Measurements from ENCODE around the gene SLC39A5.
A peak's percentile ranks its signal among the peaks of the same experiment; 100 is the strongest.

The SLC39A5 gene

DNA sequence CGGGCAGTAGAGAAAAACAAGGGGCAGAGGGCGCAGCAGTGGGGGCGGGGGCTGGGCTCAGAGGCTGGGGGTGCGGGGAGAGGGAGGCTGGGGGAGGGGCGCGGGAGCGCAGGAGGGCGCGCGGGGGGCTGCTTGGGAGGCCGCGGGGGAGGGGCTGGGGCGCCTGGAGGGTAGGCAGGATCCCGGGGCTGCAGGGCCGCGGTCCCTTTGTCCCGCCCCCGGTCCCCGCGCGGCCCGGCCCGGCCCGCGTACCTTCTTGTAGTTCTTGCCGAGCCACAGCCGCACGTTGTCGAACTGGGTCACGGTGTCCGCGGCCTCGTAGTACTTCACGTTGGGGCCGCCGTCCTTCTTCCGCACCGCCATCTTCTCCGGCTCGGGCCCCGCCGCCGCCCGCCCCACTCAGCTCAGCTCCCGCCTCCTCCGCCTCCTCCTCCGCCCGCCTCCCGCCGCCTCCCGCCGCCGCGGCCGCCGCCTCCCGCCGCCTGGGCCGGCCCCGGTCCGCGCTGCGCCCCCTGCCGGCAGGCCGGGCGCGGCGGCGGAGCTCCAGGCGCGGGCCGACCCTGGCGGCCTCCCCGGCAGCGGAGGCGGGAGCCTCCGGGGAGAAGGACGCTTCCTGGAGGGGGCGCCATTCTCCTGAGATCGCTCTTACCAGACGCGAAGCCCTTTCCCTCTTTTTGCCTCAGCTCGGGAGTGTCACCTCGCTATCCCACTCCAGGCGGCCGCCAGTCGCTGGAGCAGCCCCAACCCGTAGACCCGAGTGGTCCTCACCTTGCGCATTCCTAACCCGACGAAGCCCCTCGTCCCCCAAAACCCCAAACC lies 40.5 kb upstream of the SLC39A5 start, which contains the start of gene SMARCC2:
SMARCC2 (minus strand) TSS at position 385 of the 819 bp plus-strand sequence; CDS start at position 363, 22 bp downstream.
- TF ChIP-seq, protein P1, sequence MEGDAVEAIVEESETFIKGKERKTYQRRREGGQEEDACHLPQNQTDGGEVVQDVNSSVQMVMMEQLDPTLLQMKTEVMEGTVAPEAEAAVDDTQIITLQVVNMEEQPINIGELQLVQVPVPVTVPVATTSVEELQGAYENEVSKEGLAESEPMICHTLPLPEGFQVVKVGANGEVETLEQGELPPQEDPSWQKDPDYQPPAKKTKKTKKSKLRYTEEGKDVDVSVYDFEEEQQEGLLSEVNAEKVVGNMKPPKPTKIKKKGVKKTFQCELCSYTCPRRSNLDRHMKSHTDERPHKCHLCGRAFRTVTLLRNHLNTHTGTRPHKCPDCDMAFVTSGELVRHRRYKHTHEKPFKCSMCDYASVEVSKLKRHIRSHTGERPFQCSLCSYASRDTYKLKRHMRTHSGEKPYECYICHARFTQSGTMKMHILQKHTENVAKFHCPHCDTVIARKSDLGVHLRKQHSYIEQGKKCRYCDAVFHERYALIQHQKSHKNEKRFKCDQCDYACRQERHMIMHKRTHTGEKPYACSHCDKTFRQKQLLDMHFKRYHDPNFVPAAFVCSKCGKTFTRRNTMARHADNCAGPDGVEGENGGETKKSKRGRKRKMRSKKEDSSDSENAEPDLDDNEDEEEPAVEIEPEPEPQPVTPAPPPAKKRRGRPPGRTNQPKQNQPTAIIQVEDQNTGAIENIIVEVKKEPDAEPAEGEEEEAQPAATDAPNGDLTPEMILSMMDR (IDR thresholded peaks at IDR 0.05; ENCODE audit: poor library complexity, severe bottlenecking): peak; percentile 99
- no peaks in the 10 kb centered on the region for H3K27me3 ChIP-seq (ENCODE audit: insufficient read depth, poor library complexity, severe bottlenecking)
- DNase-seq (ENCODE audit: low spot score) (peak; percentile 81), ATAC-seq (ENCODE audit: low read depth) (peak; percentile 72)
- H3K27ac ChIP-seq (ENCODE audit: poor library complexity, severe bottlenecking): peak within 1 kb of the TSS; percentile 80
- peaks cover 7% of the 10 kb centered on the region for H3K4me1 ChIP-seq (ENCODE audit: insufficient read depth, poor library complexity, severe bottlenecking)
- no peaks in the 10 kb centered on the region for H3K9me3 ChIP-seq (ENCODE audit: severe bottlenecking)
- peak within 1 kb of the TSS; percentile 81 for H3K4me3 ChIP-seq (ENCODE audit: severe bottlenecking)
- H3K36me3 ChIP-seq (ENCODE audit: low read depth): peaks cover 35% of the 10 kb centered on the region

DNA sequence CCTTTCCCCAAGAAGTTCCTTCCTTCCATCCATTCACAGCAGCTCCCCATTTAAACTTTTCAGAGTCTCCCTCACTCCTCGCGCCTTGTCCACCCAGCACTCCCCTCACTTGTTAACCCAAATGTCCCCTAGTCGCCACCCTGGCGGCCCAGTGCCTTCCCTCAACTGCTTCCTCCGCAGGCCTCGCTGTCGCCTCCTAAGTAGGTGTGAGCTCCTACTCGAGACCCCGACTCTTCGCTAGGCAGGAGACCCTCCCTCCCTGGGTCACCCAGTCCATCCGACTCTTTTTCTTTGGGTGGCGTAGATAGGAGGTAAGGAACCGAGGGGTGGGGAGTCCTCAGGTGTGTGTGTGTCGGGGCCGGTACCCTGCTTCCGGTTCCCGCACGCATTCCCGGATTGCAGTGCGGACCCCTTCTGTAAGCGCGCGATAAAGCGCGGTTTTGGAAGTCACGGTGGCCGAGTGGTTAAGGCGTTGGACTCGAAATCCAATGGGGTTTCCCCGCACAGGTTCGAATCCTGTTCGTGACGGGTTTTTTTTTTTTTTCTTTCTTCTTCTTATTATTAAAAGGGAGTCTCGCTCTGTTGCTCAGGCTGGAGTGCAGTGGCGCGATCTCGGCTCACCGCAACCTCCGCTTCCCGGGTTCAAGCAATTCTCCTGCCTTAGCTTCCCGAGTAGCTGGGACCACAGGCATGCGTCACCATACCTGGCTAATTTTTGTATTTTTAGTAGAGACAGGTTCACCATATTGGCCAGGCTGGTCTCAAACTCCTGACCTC lies 39.7 kb upstream of the SLC39A5 start:
- Histone ChIP-seq H3K27me3 (ENCODE audit: insufficient read depth, poor library complexity, severe bottlenecking) (no peaks in the 10 kb centered on the region), H3K9me3 (ENCODE audit: severe bottlenecking) (no peaks in the 10 kb centered on the region), H3K4me3 (ENCODE audit: severe bottlenecking) (peak overlapping the region; percentile 81), H3K36me3 (ENCODE audit: low read depth) (peaks cover 27% of the 10 kb centered on the region), H3K4me1 (ENCODE audit: insufficient read depth, poor library complexity, severe bottlenecking) (peaks cover 7% of the 10 kb centered on the region), H3K27ac (ENCODE audit: poor library complexity, severe bottlenecking) (peak overlapping the region; percentile 80)
- TF ChIP-seq, protein P1 (IDR thresholded peaks at IDR 0.05; ENCODE audit: poor library complexity, severe bottlenecking): no peak
- peak; percentile 74 for DNase-seq (ENCODE audit: low spot score)
- peak; percentile 62 for ATAC-seq (ENCODE audit: low read depth)

DNA sequence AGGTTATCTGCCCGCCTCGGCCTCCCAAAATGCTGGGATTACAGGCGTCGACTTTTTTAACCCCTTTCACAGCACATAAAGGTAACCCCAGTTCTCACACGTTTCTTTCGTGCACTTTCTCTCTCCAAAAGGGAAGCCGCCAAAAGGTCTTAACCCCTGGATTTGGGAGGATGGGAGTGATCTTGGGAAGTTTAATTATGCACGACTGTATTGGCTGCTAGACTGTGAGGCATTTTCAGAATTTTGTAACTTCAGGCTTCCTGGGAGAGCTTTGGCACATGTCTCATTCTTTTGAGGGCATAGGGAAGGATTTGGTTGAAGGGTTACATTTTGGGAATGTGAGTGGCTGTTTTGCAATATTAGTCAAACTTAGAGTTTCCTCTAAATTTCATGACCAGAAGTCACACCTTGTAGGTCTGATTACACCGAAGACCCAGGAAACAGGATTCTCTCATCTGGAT lies 39.1 kb upstream of the SLC39A5 start:
- Histone ChIP-seq H3K4me3 (ENCODE audit: severe bottlenecking) (peak overlapping the region; percentile 81), H3K9me3 (ENCODE audit: severe bottlenecking) (no peaks in the 10 kb centered on the region), H3K4me1 (ENCODE audit: insufficient read depth, poor library complexity, severe bottlenecking) (peaks cover 7% of the 10 kb centered on the region), H3K36me3 (ENCODE audit: low read depth) (peaks cover 20% of the 10 kb centered on the region), H3K27ac (ENCODE audit: poor library complexity, severe bottlenecking) (peak overlapping the region; percentile 80), H3K27me3 (ENCODE audit: insufficient read depth, poor library complexity, severe bottlenecking) (no peaks in the 10 kb centered on the region)
- TF ChIP-seq, protein P1 (IDR thresholded peaks at IDR 0.05; ENCODE audit: poor library complexity, severe bottlenecking): no peak
- ATAC-seq (ENCODE audit: low read depth) (no peak), DNase-seq (ENCODE audit: low spot score) (no peak)

DNA sequence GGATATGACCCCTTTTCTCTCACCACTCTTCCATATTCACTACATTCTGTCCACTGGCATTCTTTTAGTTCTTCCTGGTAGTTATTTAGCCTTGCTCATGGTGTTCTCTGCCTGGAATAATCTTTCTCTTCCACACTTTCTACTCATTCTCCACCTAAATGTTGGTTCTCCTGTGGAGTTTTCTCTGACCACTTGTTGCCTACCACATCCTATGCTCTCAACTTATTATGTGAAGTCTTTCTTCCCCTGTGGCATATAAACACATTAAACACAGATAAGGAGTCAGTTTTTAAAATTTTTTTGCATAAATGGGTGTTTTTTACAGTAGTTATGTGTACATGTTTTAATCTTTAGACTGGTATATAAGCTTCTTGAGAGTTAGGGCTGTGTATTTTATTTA lies 37.3 kb upstream of the SLC39A5 start:
- TF ChIP-seq, protein P1 (IDR thresholded peaks at IDR 0.05; ENCODE audit: poor library complexity, severe bottlenecking): no peak
- Histone ChIP-seq H3K27ac (ENCODE audit: poor library complexity, severe bottlenecking) (no peak overlapping the region), H3K4me3 (ENCODE audit: severe bottlenecking) (no peak overlapping the region), H3K4me1 (ENCODE audit: insufficient read depth, poor library complexity, severe bottlenecking) (peaks cover 7% of the 10 kb centered on the region), H3K9me3 (ENCODE audit: severe bottlenecking) (no peaks in the 10 kb centered on the region), H3K27me3 (ENCODE audit: insufficient read depth, poor library complexity, severe bottlenecking) (no peaks in the 10 kb centered on the region), H3K36me3 (ENCODE audit: low read depth) (peaks cover 2% of the 10 kb centered on the region; the same call in 1 of the 2 replicates)
- ATAC-seq (ENCODE audit: low read depth) (no peak), DNase-seq (ENCODE audit: low spot score) (no peak)

All from RWPE2 (cell line).